C4-2B (cell line): ENCODE measurements around the gene C2orf72.

Experiments used
- CTCF ChIP-seq: fragments of 450-650 bp; conservative IDR thresholded peaks from 2 replicates; pipeline ENCODE4 v1.5.1; 2017; ENCODE audit warnings: mild to moderate bottlenecking
- ZFX ChIP-seq: fragments of 450-650 bp; IDR thresholded peaks from 2 replicates; pipeline ENCODE4 v1.6.1; 2017

GRCh38 chr2:231036578-231037106 lies 681 bp upstream of the C2orf72 start:
- TF ChIP-seq CTCF (no peak), ZFX (no peak)
